NCI-H146 treated with DMSO at 0.1 percent for 48 hours (cell line): ENCODE measurements around the gene TSPAN11.
"Not testable (repeated sequence)": the region's sequence is repeated elsewhere in the genome, so short reads cannot be mapped to it uniquely, and the experiment has no call there.

Experiments
- DNase-seq: peaks from one replicate; lab custom pipeline; 2025; ENCODE audit not compliant: unreplicated experiment; lab: John Stamatoyannopoulos, UW

TSPAN11 gene

GRCh38 chr12:31000751-31001150, 74.2 kb downstream of the TSPAN11 start:
- DNase-seq, result no peak

- no peak for DNase-seq
These were observed 75.2 kb downstream of the TSPAN11 start for GRCh38 chr12:31001581-31002360.

GRCh38 chr12:31002361-31002725, 75.8 kb downstream of the TSPAN11 start:
- DNase-seq, result no peak

- no peak for DNase-seq
These were observed 76.5 kb downstream of the TSPAN11 start for GRCh38 chr12:31002999-31003398.

- no peak for DNase-seq
These were observed 77.5 kb downstream of the TSPAN11 start for GRCh38 chr12:31003861-31004640.

- DNase-seq, result no peak
These were observed 78.1 kb downstream of the TSPAN11 start for GRCh38 chr12:31004666-31005065.

GRCh38 chr12:31005256-31005943, 78.9 kb downstream of the TSPAN11 start:
- DNase-seq, result no peak

GRCh38 chr12:31005944-31006361, 79.4 kb downstream of the TSPAN11 start:
- DNase-seq, result no peak

GRCh38 chr12:31006416-31007152, 80.0 kb downstream of the TSPAN11 start:
- no peak for DNase-seq

- no peak for DNase-seq
These were observed 80.6 kb downstream of the TSPAN11 start for GRCh38 chr12:31007153-31007495.

GRCh38 chr12:31007636-31008175, 81.2 kb downstream of the TSPAN11 start:
- DNase-seq, result no peak

GRCh38 chr12:31008241-31008761, 81.8 kb downstream of the TSPAN11 start:
- no peak for DNase-seq

GRCh38 chr12:31008961-31009840, 82.7 kb downstream of the TSPAN11 start:
- no peak for DNase-seq

GRCh38 chr12:31009976-31010375, 83.4 kb downstream of the TSPAN11 start:
- no peak for DNase-seq

GRCh38 chr12:31011336-31011735, 84.8 kb downstream of the TSPAN11 start:
- DNase-seq, result no peak

- no peak for DNase-seq
These were observed 85.4 kb downstream of the TSPAN11 start for GRCh38 chr12:31011746-31012566.

GRCh38 chr12:31012567-31012891, 86.0 kb downstream of the TSPAN11 start:
- DNase-seq, result not testable (repeated sequence)

- DNase-seq, result no peak
These were observed 88.7 kb downstream of the TSPAN11 start for GRCh38 chr12:31015215-31015614.

GRCh38 chr12:31016057-31016456, 89.5 kb downstream of the TSPAN11 start:
- DNase-seq, result no peak
